ENCODE measurements around the gene POU2F3.

Gene POU2F3

DNA sequence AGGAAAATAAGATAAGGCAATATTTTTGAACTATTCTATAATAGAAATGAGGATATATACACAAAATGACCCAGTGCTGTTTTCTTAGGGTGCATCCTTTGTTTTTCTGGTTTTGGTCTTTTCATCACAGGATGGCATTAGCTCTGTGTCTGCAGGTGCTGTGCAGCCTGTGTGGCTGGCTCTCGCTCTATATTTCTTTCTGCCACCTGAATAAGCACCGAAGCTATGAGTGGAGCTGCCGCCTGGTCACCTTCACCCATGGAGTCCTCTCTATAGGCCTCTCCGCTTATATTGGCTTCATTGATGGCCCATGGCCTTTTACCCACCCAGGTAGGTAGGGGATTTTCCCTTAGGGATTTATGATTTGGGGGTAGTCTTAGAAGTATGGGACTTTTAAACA is 87.4 kb downstream of the POU2F3 start:
- DNase-seq = no peak

DNA sequence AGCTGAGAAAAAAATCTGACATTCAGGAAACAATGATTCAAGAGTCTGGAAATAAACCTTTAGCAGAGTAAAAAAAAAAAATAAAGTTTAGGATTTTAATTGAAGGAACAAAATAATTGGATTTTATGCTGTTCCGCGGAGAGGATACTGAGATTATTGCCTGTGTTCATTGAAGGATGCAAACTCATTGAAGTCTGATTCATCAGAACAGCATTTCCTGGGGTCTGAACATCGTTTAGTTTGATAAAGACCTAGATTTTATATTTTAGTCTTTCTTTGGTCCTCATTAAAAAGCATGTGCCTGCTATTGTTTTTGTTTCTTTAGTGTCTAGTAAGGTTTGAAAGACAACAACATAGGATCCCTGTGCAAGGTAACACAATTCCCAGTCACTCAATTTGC is 89.6 kb downstream of the POU2F3 start:
- DNase-seq = no peak

DNA sequence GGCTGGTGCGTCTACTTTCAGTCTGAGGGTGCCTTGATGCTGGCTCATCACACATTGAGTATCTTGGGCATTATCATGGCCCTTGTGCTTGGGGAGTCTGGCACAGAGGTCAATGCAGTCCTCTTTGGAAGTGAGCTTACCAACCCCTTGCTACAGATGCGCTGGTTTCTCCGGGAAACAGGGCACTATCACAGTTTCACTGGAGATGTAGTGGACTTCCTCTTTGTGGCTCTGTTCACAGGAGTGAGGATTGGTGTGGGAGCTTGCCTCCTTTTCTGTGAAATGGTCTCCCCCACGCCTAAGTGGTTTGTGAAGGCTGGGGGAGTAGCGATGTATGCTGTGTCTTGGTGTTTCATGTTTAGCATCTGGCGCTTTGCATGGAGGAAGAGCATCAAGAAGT is 90.1 kb downstream of the POU2F3 start:
- no peak for DNase-seq

DNA sequence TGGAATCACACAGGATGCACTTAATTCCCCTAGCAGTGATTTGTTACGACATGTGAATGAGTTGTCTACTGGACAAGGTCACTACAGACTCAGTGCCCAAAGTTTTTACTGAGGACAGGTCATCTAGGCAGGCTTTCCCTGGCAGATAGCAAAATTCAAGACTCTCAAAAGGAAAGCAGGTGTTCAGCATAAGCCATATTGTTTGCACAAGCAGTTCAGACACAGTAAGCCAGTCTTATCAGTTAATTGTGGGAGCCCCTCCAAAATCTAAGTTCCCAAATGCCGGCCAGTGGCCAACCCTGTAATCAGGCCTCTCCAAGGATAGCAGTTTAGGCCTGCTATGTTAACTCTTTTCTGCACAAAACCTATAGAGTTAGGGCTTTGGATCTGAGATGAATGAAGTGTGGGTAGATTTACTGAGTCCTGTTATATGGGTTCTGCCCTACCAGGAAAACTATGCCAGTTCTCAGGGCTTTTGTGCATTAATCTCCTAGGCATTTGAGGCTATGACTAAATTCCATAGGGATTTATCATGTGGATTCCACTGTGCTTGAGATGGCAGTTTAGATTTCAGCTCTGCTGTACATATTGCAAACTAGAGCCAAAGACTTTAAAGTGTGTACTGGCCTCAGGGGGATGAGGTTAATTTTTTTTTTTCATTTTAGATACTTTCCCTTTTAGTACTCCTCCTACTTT is 91.5 kb downstream of the POU2F3 start:
- no peak for DNase-seq

DNA sequence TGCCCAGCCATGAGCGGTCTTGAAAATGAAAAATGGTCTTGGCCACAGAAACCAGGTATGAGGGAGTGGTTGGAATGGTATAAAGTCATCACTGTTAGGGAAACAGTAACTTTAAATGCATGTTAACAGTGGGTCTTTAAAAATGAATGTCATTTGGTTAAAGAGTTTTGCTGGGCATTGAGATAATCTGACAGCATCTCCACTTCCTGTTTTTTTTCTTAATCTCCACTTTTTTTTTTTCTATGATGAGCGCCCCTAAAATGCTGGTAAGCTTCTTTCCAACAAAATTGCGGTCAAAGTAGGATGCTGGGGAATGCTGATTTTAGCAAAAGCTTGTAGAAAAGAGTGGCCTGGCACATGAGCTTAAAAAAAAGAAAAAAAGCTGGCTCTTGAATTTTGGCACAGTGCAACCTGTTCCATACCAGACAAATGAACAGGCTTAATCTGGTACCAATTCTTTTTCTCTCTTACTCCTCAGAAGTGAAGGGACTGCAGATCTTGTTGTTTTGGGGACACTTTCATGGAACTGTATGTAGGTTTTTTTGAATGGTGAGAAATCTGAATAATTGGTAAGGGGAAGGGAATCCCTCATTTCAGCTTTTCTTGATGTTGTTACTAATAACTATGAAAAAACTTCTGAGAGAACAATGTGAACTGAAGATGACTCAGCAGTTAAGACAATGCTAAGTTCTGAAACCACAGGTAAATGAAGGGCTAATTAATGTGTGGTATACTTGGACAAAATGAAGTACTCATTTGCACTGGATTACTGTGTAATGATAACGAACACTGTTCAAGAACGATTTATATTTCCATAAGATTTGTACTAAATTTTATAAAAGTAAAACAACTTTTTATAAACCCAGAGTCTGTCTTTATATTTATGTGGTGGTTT is 93.1 kb downstream of the POU2F3 start:
- no peak for DNase-seq

DNA sequence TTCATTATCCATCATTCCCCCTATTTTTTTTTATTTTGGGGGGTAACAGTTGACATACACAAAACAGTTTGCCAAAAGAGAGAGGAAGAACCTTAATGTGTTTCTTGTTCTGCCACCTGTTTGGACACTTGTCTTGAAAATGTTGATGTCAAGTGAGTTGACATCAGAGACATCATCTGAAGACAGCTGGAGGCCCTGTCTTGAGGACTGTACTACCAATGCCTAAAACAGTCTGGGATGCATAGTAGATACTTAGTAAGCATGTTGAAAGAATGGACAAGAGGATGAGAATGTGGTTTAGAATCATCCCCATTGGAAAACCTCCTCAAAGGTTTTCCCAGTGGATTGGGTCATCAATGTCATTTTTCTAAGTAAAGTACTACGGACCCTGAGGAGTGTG is 93.9 kb downstream of the POU2F3 start:
- no peak for DNase-seq

DNA sequence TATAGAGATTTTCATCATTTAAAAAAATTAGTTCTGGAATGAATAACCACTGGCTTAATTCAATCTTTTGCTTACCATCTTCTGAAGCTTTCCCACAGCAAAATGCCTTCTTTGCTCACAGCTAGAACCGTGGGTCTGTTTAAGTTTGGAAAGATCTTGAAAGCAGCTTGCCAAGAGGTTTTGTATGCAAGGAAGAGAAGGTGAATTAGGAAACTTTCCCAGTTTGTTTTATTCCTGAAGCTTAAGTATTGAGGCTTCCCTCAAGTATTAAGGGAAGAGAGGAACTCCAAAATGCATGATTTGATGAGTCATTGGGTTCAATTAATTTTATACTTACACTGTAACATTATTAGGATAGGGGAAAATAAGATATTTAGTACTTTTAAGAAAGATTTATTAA is 94.4 kb downstream of the POU2F3 start:
- DNase-seq = no peak

DNA sequence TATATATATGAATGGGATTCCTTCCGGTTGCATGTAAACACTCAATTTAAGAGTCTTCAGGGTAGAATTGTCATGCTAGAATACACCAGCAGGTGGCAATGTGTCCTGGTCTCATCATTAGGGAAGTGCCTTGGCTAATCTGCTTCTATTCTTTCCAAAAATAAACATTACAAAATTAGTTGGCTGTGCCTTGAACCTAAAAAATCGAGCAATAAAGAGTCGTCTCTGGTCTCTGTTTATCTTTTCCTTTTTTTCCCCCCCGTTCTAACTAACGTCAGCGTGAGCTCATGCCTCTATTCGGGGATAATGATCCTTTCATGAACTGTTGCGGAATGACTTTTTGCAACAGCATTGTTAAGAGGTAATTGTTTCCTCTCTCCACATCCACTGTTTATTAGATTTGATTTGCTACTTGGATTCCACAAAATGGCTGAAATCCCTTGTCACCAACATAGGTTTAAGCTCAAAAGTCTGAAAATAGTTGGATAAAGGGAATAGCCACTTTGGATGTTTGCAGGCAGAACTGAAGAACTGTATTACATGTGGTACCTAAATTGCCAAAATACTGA is 95.0 kb downstream of the POU2F3 start:
- DNase-seq = peak; percentile 51

DNA sequence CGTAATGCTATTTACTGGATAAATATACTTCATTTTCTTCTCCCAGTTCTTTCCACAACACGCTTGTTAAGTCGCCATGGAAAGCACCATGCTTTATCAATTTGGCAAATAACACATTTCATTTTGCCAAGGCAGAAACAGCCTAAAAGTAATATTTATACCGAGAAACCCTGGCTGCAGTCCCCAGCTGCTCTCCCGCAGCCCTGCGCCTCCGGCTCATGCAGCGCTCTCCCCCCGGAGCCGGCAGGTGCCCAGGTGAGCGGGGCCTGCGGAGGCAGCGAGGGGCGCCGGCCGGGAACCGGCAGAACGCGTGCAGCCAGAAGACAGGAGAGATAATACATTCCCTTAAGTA is 95.6 kb downstream of the POU2F3 start:
- no peak for DNase-seq

DNA sequence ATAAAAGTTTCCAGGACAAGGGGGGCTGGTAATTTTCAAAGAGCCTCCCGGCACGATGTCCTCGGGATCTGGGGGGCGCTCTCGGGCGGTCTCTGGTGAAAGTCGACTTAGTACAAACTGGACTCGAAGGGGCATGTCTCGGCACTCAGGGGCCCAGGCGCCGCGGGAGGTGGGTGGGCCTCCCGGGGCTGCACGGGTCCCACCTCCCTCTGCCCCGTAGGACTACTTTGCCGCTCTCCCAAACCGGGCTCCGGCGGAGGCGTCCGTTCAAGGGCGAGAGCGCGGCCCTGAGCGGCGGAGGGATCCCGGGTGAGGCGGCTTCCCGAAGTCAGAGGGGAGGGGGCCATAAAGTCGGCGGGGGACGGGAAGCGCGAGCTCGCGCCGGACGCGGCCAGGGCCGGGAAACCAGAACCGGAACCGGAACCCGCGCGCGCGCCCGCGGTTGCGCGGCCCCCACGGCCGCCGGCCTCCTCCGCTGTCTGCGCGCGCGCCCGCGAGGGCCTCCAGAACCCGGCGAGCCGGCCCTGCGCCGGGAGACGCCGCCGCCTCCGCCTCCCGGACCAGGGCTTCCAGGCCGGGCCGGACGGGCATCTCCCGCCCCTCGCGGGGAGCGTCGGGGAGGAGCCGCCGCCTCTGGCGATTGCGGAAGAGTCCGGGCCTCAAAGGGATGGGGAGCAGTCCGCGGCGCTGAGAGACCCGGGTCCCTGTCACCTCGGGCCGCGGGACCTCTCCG is 96.1 kb downstream of the POU2F3 start, which contains the start of gene ARHGEF12:
Gene ARHGEF12 (plus strand): TSS at position 506 of the 733 bp plus-strand sequence. CDS start 831 bp downstream, outside the sequence.
- DNase-seq = peak; percentile 83

DNA sequence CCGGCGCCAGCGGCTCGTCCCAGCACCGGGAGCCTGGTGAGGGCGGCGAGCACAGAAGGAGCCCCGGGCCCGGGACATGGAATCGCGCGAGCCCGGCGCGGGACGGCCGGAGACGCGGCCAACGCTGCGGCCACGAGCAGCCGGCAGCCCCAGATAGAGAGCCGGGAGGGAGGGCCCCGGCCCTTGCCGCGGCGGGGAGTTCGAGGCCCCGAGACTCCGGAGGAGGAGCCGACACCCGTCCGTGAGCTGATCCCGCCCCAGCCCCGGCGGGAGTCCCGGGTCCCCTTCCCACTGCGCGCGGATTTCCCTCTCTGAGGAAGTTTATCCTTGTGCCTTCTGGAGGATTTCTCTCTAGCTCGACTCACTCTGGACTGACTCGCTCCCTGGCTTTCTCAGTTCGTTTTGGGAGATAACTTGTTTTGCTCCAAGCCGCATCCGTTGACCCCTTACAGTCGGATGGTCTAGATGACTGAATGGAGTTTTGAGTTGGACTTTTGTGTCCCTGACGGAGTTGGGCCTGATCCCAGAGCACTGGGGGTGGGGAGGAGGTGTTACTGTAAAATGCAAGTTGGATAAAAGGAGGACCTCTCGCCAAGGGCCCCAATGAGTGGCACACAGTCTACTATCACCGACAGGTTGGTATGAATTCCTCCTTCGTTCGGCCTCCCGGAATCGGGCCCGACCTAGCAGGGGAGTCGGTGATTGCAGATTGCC is 96.9 kb downstream of the POU2F3 start:
- DNase-seq = peak; percentile 47

DNA sequence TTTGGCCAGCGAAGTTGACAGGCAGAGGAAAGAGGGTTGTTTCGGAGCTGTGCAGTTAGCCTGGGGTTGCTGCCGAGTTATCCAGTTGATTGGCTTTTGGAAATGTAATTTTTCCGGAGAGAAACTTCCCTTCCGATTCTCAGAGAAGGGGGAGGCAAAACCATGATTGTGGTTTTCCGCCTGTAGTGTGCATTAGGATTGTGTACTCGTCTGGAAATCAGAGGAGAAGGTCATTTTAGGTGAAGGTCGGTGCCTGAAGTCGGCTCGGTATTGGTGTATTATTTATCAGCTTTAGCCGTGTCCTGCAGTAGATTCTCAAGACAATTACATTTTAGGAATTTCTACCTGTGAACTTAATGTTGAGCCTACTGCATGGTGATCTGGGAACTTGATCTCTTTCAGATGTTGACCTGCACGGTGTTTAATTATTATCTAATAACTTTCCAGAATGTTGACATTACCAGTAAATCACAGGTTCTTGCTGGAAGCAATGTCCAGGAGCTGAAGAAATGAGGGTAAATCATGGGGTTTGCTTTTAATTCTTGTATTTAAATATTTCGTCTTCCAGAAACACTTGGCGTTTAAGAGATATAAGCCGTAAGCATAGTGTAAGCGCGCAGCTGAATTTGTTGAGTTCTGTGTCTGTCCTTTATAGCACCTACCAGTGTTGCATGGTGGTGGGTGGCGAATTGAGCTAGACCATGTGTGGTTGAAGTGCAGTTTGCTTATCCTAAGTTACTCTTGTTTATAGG is 97.6 kb downstream of the POU2F3 start:
- no peak for DNase-seq

DNA sequence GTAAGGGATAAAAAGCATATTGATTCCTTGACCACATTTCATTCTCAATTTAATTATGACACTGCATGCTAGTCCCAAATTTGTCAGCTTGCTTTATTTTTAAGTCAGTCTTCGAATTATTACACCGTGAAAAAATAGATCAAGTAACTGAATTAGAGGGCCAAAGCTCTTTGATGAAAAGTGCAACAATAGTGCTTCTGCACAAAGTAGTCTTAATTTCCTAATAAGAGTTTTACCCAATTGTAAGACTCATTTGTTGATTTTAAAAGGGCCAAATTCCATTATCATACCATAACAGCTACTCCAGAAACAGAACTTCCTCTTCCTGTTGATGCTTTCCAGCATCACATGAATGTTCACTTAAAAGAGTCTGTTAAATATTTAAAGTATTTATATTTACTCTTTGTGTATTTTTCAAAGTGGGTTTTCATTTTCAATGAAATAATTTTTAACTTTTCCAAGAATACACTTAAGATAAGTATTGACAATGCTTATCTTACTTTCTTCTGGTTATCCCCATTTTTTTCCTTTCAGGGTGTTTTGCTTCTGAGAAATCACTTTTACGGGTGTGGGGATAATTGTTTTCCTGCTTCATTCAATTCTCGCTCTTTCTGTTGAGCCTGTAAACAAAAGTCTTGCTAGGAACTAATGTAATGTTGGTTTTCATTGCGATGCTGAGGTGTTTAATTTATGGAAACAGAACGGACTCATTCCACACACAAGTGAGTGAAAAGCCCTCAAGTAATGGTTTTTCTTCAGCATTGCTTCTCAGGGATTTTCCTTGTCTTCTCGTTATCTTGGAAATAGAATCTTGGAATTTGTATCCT is 98.4 kb downstream of the POU2F3 start:
- DNase-seq = no peak

DNA sequence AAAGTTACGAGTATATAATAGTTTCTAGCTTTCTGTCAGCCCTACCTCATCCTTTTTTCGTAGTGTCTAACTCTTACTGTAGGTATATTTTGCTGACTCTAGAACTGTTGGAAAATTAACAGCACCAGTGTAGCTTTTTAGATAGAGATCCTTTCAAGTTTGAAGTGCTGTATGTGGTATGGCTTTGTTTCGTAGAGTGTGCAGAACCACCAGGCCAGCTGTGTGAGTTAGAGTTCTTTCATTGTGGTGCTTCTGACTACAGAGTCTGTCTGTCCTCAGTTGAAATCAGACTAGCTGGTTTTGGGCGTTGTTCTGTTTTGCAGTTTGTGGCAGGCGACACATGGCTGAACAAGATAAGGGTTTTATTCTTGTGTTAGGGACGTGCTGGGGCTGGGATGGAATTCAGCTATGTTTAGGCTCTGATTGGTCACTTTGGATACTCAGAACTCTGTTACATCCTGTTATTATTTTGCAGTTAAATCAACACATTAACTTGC is 99.5 kb downstream of the POU2F3 start:
- no peak for DNase-seq

DNA sequence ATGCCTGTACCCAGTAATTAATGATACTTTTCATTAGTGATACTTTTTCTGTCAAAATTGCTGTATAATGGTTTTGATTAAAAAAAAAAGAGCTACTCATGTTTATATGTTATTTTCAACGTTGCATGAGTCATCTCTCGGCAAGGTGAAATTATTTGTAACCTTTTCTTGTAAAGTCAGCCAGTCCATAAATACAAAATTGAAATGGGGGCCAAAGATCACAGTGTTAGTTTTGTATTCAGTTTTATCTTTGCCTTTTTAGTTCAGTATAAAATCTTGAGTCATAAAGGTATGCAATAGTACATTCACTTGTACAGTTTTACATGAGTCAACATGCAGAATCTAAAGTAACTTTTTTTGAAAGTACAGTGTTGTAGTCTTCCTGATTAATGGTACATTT is 100.6 kb downstream of the POU2F3 start:
- DNase-seq = no peak

DNA sequence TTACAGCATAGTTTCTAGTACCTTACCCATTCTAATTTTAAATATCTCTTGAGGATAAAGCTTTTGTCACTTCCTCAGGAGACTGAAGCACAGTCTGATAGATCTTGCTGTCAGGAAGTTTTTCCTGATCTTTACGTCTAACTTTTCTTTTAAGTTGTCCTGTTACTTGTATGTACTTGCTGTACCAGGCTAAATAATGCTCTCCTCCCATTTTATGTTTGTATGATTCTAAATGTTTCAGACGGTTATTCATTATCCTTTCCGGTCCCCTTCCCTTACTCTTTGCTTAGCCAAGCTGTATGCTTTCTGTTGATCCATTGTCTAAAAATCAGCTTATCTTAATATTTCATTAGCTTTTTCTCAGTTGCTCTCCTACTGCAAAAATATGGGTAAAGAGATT is 102.3 kb downstream of the POU2F3 start:
- DNase-seq = no peak

DNA sequence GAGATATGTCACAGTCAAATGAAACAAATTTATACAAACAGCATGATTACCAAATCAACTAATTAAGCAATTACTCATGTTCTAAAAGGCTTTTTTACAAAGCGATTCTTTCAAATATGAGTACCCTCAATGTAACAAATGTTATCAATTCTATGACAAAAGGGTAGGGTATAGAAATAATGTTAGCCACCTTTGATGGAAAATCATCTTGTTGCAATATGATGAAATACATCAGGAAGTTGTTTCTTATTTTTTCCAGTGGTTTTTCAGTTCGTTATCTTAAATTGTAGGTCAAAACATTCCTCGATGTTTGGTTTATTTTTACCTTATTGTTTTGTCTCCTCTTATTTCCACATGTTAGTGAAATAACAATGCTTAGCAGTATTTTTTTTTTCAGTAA is 102.7 kb downstream of the POU2F3 start:
- DNase-seq = no peak

DNA sequence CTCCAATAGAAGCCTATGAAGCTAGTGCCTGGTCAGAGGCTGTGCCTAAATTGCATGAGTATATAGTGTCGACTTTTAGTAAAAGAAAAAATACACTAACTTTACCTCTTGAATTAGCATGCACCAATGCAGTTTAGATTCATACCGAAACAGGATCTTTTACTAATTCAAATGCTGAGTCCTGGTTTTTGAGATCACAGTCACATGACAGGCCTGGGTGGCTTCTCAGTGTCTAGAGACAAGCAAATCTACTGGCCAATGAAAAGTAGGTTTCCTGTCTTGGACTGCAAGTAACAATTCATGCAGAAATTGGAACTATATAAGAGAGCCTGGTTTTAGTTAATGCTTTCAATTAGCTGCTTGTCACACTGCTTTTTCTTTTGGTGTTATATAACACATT is 103.5 kb downstream of the POU2F3 start:
- no peak for DNase-seq

DNA sequence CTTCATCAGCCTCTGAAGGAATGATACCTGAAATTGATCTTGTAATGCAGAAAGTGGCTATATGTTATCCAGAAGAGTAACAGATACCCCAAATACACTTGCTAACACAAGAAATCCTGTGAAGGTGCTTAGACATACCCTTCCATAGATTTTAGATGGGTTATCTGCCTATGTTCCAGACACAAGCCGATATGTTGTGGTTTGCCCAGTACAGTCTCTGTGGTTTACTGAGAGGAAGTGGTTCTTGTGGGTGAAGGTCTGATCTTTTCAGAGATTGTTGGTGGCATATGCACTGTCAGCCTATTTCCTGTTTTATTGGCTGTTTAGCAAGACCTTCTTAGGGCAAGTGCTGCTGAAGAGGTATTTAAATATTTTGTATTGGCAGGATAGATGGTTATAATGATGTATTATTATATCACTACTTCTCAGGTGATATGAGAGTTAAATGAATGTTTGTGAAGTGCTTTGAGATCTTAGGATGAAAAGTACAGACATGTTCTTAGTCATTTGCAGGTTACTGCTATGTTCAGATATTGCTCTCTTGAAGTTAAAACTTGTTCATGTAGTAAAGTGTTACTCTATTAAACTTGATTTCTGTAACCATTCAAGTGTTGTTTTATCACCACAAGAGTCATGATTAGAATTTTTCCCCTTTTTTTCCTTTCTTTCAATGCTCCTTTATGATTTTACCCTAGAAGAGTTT is 104.5 kb downstream of the POU2F3 start:
- DNase-seq = peak; percentile 15

DNA sequence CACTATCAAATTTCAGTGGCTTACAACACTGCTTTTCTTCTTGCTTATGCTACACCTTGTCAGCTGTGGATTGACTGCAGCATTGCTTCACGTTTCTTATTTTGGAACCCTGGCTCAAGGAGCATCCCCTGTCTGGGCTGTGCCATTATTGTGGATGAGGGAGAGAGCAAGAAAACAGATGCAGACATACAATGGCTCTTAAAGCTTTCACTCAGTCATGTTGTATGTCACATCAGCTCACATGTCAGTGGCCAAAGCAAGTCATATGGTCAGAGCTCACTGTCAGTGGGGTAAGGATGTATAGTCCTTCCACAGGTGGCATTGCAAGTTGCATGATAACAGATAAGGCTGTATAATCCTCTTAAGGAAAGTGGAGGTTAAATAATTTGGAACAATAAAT is 106.3 kb downstream of the POU2F3 start:
- no peak for DNase-seq
